ENCODE data around the gene DMD.

GRCh38 chrX:31128855-31129254, 2082.5 kb downstream of the DMD start:
- no peak for TF ChIP-seq EZH2 (IDR thresholded peaks at IDR 0.05)
- no peak for TF ChIP-seq POLR2AphosphoS5 (IDR thresholded peaks at IDR 0.05; ENCODE audit: borderline replicate concordance, low read depth, low read length)
- TF ChIP-seq FOXP2 (optimal IDR thresholded peaks at IDR 0.05; ENCODE audit: control extremely low read depth, extremely low read length, insufficient read depth) = no peak
